Measurements from ENCODE around the gene IGSF8.

DNA sequence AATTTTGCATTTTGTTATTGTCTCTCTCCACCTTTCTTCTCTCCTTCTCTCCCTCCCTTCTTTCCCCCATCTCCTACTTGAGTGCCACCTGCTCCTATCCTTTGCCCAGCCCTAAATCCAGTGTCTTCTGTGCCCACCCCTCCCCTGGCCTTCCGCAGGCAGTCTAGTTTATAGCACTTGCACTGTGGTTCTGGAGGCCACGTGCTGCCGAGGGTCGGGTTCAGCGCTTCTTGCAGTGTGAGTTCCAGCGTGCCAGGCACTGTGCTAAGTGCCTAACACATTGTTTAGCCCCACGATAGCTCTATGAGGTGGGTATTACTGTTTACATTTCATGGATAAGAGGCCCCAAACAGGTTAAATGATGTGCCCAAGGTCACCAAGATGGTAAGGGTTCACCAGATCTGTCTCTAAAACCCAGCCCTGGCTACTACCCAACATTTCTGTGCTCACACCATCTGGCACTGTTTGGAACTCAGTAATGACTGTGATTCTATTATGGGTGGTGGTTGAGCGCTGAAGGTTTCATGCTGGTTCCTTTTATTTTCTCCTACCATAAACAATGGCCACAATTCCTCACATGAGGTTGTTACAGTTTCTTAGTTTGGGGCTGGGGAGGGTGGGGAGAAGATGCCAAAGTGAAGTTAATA is 38.9 kb upstream of the IGSF8 start:
- TF ChIP-seq POLR2AphosphoS5 (IDR thresholded peaks at IDR 0.05; ENCODE audit: low read depth, low read length): no peak
- no peak for TF ChIP-seq CTCF (IDR thresholded peaks at IDR 0.05)
- TF ChIP-seq, protein P1, sequence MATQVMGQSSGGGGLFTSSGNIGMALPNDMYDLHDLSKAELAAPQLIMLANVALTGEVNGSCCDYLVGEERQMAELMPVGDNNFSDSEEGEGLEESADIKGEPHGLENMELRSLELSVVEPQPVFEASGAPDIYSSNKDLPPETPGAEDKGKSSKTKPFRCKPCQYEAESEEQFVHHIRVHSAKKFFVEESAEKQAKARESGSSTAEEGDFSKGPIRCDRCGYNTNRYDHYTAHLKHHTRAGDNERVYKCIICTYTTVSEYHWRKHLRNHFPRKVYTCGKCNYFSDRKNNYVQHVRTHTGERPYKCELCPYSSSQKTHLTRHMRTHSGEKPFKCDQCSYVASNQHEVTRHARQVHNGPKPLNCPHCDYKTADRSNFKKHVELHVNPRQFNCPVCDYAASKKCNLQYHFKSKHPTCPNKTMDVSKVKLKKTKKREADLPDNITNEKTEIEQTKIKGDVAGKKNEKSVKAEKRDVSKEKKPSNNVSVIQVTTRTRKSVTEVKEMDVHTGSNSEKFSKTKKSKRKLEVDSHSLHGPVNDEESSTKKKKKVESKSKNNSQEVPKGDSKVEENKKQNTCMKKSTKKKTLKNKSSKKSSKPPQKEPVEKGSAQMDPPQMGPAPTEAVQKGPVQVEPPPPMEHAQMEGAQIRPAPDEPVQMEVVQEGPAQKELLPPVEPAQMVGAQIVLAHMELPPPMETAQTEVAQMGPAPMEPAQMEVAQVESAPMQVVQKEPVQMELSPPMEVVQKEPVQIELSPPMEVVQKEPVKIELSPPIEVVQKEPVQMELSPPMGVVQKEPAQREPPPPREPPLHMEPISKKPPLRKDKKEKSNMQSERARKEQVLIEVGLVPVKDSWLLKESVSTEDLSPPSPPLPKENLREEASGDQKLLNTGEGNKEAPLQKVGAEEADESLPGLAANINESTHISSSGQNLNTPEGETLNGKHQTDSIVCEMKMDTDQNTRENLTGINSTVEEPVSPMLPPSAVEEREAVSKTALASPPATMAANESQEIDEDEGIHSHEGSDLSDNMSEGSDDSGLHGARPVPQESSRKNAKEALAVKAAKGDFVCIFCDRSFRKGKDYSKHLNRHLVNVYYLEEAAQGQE (IDR thresholded peaks at IDR 0.05; ENCODE audit: insufficient read depth in 1 of 2, low read depth in 2 of 2, low read length in 1 of 2): no peak
- no peak for TF ChIP-seq TCF7L2 (IDR thresholded peaks at IDR 0.05; ENCODE audit: low read depth, low read length)
- no peak for TF ChIP-seq SIN3A (IDR thresholded peaks at IDR 0.05; ENCODE audit: borderline replicate concordance, insufficient read depth, low read depth, low read length)
